HCEC 1CT (cell line): ENCODE data around the gene C19orf38.
"Not testable (repeated sequence)": the region's sequence is repeated elsewhere in the genome, so short reads cannot be mapped to it uniquely, and the experiment has no call there.

Source experiments
- DNase-seq: peaks from one replicate; pipeline ENCODE4 v3.0.0-alpha.2; 2017

Gene C19orf38

DNA sequence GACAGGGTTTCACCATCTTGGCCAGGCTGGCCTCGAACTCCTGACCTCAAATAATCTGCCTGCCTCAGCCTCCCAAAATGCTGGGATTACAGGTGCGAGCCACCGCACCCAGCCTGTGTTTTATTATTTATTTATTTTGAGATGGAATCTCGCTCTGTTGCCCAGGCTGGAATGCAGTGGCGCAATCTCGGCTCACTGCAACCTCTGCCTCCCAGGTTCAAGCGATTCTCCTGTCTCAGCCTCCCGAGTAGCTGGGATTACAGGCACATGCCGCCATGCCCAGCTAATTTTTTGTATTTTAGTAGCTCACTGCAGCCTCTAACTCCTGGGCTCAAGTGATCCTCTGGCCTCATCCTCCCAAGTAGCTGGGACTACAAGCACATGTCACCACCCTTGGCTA is 29.4 kb downstream of the C19orf38 start:
- DNase-seq: not testable (repeated sequence)

DNA sequence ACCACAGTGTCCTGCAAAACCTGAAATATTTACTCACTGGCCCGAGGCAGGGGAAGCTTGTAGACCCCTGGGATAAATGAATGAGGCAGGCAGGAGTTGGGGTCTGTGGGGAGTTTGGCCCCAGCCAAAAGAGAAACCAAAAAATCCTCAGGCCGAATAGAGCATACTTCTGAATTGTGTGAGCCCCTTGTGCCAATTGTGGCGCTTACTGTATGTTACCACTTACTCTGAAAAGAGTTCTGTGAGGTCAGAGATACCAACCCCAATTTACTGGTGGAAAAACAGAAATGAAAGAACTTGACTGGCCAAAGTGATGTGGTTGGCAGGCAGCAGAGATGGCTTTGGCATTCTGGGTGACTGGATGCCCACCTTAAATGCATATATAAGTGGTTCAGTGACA is 30.0 kb downstream of the C19orf38 start:
- DNase-seq: no peak

DNA sequence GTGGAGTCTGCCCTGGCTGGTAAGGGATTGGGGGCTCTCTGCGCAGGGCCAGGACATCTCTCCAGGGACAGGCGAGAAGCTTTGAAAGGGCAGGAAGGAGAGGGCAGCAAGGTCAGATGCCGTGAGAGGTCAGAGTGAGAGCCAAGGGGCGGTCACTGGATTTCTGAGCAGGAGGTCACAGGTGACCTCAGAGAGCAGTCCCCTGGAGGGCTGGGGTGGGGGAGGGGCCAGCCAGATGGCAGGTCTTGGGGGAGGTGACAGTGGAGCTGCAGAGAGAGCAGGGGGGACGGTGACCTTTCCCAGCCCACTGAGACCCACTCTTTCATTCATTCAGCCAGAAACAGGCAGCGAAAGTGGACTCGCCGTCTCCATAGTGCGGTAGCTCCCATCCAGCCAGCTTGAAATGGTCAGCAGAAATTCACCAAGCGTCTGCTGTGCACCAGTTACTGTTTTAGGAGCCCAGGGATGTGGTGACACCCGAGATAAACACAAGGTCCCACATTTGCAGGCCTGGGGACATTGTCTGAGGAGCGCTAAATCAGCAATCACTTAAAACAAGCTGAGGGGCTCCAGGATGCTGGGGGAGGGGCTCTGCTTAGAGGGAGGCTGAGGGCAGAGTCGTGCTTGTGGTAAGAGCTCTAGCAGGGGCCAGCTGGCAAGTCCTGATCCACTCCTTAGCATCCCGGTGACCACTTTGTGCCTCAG is 33.3 kb downstream of the C19orf38 start:
- DNase-seq: no peak

DNA sequence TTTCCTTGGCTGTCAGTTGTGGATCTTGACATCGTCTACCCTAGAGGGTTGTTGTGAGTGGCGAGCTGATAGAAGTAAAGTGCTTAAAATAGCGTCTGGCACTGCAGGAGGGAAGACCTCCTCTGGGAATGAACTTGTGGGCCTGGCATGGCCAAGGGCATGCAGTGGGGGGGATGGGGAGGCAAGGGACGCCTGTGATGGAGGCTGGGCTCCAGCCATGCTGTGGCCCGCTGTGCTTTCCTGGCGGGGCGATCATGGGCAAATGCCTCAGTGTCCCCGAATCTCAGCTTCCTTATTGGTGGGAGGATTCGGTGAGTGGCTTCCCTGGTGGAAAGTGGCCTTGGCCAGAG is 33.9 kb downstream of the C19orf38 start:
- no peak for DNase-seq

DNA sequence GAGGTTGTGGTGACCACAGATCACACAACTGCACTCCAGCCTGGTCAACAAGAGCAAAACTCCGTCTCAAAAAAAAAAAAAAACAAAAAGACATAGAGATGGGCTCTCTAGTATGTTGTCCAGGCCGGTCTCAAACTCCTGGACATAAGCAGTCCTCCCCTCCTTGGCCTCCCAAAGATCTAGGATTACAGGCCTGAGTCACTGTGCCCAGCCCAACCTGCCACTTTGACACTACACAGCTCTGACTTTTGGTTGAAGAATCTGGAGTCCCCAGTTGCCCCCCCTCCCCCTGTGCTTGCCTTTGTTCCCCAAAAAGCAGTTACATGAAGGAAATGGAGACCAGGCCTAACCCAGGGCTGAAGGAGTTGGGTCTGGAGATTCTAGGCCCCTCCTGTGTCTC is 36.1 kb downstream of the C19orf38 start:
- DNase-seq: peak; percentile 85

DNA sequence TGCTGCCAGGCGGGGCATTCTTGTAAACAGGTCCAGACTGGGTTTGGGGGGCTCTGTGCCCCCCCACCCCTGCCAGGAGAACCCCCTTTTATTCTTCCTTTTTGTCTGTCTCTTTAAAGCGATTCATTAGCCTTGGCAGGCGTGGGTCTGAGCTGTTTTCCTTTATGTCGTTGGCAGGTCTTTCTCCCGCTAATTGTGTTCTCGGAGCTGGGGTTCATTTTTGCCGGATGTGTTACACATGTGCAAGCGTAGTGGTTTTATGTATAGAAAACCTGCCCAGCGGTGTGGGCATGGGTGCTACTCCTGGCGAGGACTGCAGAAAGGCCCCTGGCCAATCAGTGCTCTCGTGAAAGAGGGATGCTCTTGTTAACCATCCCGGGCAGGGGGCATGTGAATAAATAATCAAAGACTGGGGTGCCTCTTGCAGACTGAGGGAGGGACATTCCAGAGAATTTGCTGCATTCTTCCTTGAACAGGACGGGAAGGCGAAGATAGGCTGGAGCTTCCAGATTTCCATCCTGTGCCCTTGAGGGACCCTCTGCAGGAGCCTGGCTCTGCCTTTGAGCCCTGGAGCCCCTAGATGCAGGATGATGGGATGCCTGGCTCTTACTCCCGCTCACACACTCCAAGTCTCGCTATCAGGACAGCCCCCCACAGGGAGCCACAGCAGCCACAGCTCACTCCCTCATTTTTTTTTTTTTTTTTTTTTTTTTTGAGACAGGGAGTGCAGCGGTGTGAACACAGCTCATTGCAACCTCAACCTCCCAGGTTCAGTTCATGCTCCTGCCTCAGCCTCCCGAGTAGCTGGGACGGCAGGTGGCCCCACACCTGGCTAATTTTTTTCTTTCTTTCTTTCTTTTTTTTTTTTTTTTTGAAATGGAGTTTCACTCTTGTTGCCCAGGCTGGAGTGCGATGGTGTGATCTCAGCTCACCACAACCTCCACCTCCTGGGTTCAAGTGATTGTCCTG is 37.3 kb downstream of the C19orf38 start:
- no peak for DNase-seq

DNA sequence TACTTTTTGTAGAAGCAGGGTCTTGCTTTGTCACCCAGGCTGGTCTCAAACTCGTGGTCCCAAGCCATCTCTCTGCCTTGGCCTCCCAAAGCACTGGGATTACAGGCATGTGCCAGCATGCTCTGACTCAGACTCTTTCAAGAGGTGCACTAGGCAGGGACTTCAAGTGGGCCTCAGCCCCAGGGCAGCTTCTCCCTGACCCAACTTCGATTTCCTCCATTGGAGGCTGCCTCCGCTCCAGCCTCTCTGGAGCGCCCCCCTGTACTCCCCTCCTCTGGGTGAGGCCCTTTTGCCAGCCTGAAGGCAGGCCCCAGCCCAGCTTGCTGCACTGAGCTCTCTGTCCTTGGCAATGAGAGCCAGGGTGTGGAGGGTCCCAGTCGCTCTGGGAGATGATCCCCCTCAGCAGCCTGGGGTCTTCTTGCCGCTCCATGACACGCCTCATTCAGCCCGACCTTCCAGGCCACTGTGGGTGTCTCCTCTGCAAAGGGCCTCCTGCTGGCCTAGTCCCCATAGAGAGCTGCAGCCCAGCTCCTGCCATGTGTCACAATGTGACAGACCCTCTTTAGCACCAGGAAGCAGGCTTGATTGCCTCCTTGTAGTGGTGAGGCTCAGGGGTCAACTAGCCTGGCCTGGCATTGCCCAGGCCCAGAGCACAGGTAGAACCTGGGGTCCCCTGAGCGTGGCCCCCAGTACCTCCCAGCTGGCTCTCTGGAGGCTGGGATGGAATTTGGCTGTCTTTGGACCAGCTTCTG is 39.6 kb downstream of the C19orf38 start:
- DNase-seq: no peak

DNA sequence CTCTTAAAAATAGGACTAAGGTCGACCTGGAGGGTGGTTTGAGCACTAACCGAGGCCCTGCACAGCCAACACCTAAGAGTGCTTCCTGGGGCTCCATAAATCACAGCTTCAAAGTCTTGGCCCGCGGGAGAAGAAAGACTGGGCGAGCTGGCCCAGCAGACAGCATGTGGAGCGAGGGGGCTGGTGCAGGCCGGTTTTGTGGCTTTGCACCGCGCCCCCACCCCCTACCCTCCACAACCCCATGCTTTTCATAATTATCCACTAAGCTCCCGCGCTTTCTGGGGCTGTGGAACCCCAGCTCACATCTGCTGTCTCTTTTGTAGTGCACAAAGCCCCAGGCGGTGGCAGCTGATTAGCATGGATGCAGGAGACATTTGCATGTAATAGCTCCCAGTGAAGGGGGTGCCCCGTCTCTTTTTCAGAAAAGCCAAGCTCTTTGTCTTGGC is 40.2 kb downstream of the C19orf38 start:
- no peak for DNase-seq

DNA sequence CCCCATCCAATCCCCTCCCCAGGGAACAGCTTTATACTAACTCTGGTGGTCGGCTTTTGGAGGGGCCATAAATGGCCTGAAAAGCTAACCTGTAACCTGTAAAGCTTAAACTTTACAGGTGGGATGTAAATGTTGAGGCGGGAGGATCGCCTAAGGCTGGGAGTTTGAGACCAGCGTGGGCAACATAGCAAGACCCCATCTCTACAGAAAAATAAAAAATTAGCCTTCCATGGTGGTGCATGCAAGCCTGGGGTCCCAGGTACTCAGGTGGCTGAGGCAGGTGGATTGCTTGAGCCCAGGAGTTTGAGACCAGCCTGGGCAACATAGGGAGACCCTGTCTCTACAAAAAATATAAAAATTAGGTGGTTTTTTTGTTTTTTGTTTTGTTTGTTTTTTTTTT is 41.7 kb downstream of the C19orf38 start:
- DNase-seq: no peak

DNA sequence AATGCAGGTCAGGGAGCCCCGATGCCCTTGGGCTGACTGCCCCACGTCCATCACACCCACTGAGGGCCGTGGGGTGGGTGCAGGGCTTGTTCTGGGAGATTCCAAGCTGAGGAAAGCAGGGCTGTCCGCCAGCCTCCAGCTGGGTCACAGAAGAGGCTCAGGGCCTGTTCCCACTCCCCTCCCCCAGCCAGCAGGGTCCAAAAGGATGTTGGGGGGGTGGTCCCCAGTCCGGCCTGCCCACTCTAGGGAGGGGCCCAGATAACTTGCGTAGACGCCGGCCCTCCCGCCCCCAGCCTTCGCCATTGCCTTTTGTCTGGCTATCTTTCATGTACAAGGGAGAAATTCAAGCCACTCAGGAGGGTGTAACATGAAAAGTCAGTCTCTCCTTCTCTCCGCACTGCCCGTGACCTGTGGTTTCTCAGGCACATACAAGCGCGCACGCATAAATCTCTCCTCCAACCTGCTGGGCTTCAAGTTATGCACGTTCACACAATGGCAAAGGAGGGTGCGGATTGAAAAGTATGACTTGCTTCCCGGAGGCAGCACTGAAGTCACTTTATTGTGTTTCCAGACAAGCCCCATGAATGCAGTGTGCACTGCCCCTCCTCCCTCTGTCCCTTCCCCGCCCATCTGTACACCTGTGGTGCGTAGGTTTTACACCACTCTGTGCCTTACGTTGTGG is 43.3 kb downstream of the C19orf38 start:
- DNase-seq: no peak

DNA sequence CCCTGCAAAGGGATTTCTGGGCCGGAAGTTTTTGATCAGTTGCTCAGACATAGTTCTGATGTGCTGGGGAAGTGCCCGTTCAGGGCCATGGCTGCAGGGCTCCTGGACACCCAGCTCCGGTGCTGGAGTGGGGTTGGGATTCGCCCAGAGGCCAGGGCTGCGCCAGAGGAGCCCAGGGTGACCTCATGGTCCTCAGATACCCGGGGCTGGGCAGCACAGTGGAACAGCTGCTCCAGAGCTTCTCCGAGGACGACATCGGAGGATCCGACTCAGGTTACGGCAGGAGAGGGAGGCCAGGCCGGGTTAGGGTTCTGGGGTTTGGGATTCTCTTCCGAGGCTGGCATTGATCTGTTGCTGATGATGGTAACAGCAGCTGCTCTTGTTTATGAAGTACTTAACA is 44.0 kb downstream of the C19orf38 start:
- no peak for DNase-seq

DNA sequence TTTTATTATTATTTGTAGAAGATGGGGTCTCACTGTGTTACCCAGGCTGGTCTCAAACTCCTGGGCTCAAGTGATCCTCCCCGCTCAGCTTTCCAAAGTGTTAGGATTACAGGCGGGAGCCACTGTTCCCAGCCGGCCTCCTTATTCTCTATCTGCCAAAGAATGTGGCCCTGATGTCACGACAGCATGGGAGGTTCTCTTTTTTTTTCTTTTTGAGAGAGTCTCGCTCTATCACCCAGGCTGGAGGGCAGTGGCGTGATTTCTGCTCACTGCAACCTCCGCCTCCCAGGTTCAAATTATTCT is 46.6 kb downstream of the C19orf38 start:
- no peak for DNase-seq

DNA sequence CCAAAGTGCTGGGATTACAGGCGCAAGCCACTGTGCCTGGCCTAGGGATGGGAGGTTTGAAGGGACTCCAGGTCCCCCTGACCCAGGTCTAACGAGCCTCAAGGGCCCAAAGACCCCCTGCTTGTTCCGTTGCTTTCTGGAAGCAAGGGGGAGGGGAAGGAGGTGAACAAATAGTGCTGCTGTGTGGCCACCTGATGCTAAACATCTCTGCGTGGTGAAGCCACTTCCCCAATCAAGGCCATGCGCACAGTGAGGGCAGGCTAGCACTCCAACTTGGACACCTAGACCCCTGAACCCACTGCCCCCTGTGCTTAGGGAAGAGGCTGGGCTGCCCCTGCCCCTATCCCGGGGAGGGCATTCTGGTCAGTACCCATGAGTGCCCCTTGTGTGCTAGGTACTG is 47.1 kb downstream of the C19orf38 start:
- DNase-seq: no peak

DNA sequence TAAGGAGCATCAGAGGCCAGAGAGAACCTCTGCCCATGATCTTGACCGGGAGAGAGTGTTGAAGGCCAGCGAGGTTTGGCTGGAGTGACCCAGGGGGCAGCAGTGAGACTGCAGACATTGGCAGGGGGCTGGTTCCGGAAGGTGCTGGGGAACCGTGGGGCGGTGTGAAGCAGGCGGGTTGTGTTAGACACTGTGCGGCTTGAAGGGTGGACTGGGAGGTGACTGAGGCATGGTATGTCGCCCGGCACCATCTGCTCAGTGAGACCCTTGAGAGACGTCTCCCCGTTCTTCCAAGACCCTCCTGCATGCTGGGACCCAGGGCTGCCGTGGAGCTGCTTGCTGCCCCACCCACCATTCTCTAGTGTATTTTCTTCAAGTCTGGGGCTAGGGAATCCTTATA is 47.7 kb downstream of the C19orf38 start:
- no peak for DNase-seq

DNA sequence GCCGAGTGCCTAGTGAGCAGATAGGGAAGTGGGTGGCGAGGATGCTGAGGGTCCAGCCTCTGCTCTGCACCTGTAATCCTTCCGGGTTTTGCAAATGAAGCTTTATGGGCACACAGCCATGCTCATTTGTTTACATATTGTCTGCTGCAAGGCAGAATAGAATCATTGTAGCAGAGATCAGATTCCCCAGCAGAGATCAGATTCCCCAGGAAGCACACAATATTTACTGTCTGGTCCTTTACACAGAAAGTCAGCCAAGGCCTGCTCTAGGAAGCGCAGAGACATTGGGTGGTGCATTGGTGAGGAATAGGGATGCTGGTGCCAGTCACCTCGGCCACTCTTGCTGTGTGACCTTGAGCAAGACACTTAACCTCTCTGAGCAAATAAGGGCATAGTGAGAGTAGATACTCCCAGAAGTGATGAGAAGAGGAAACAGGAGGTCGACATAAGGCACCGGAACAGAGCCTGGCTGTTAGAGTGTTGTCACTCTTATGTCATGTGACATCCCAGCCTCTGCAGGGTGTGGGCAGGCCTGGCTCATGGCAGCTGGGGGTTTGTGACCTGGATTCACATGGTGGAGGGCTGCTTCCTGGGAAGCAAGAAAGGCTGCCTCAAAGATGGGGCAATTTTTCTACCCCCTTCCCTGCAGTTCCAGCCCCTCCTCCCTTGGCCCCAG is 48.8 kb downstream of the C19orf38 start:
- no peak for DNase-seq

DNA sequence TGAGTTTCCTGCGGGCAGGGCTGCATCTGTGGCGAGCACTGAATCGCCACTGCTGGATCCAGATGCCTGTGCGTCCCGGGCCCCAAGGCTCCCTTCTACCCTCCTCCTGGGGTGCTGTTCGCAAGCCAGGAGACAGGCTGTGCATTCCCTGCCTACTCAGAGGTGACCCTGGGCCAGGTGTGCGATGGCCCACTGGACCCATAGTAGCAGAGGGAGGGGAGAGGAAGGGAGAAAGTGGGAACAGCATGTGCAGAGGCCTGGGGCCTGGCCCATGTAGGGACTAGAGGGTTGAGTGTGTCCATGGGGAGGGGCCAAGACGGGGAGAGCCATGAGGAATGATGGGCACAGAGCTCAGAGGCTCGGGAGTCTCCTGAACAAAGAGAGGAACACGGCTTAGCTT is 50.4 kb downstream of the C19orf38 start:
- no peak for DNase-seq

DNA sequence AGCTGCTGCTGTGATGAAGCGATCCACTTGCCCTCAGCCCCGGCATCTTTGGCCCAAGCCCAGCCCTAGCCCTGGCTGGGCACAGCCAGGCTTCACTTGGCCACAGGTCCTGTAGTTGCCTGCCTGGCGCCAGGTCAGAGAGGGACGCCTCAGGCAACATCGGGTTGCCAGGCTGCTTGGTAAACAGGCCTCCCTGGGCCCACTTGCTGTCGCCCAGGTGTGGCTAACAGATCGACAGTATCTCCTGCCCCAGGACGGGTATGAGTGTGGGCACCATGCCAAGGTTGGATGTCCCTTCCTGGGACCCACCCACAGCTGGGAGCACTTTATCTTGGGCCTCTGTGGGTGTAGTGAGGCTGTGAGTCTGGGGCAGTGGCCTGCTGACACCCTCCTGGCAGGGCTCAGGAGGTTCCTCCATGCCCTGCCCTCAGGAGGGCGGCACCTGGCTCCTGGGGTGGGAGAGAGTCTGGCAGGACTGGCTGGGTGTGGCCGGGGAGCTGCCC is 51.0 kb downstream of the C19orf38 start:
- no peak for DNase-seq

DNA sequence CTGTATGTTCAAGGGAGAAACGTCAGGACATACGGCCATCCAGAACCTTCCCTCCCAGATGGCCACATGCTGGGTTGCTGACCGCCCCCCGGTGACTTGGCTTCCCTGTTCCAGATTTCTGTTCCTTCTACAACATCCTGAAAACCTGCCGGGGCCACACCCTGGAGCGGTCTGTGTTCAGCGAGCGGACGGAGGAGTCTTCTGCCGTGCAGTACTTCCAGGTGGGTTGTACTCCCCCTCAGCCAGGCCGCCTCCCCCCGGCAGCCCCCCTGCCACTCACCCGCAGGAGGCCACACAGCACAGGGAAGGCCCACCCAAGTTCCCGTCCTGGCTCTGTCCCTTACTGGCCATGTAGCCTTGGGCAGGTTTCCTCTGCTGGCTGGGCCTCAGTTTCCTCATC is 59.7 kb downstream of the C19orf38 start:
- DNase-seq: no peak

DNA sequence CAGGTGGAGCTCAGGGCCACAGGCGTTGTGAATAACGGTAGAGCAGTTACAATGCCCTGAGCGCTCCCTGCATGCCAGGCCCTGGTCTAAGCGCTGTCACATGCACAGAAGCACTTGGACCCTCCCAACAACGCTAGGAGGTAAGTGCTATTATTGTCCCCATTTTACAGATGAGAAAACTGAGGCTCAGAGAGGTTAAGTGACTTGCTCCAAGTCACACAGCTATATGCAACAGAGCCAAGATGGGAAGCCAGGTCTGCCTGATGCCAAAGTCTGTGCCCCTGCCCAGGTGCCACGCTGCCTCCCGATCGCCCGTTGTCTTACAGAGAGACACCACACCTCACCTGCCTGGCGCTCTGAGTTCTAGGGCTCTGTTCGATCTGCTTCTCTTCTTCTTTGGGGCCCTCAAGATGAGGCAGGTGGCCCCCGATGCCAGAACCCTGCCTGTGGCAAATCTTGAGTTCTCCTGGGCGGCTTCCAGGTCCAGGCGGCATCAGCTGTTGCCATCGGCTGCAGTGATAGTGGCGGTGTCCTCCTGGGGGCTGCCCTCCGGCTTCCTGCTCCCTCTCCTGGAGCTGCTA is 60.3 kb downstream of the C19orf38 start:
- no peak for DNase-seq

DNA sequence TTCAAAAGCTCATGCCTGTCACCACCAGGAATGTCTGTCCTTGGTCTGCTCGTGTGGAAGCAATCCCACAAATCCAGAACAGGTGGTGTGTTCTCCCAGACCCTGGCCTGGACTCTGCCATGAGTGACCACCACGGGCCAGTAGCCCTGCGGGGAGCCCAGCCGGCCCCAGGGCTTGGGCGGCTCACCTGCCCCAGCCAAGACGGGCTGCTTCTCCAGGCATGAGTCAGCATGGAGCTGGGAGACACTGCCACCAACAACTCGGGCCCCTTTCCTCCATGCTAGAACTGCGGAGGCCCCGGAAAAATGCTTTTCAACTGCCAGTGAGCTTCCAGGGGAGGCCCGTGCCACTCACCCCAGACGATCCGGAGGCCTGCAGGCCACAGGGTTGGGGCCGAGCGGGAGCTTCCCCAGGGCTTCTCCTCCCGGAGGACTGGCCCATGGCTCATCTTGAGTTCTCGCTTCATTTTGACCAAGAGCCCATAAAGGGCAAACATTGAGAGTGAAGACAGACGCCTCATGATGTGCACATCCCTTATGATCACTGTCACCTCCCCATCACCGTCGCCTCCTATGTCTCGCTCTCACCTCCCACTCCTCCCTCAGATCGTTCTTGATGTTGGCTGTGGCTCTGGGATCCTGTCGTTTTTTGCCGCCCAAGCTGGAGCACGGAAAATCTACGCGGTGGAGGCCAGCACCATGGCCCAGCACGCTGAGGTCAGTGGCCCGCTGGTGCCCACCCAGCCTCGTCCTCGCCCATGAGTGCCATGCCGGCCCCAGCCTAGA is 63.6 kb downstream of the C19orf38 start:
- no peak for DNase-seq

DNA sequence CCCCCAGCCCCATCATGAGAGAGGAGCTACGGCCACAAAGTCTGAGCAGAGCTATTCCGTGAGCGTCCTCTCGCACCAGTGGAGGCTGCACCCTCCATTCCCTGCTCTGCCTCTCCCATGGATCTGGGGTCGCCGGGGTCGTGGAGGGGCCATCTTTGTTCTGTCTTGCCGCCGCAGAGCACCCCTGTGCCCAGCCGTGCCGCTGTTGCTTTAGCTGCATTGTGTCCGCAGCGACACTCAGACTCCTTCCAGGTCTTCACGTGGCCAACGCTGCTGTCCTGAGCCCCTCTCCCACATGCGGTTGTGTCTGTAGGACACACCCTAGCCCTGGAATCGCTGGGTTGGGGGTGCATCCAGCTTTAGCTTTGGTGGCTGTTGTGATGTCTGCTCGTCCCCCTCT is 64.4 kb downstream of the C19orf38 start:
- DNase-seq: no peak
